ENCODE measurements around the gene IPO4. TPM values are rescaled to one million over a fixed set of nuclear protein-coding genes. Genes with fewer than 3 reads are reported as not detected.

The IPO4 gene
- total and polyA plus RNA-seq, 2 of the 13 experiments (the other 11 are each of a cell fraction or from before 2014, with no cell fraction given): 39.0 to 179 TPM

GRCh38 chr14:24232121-24232644, 43.6 kb upstream of the IPO4 start, which contains the start of gene NEDD8 (continued):
- TF ChIP-seq KDM5A (IDR thresholded peaks at IDR 0.05; ENCODE audit: borderline replicate concordance, low read length) (peak; percentile 92), FIP1L1 (IDR thresholded peaks at IDR 0.05; ENCODE audit: borderline replicate concordance, insufficient read depth, low read depth, low read length) (no peak), NKX3-1 (CRISPR knock-in tag; IDR thresholded peaks at IDR 0.05) (no peak), CERS6 (CRISPR knock-in tag; IDR thresholded peaks at IDR 0.05) (no peak), ZNF652 (CRISPR knock-in tag; IDR thresholded peaks at IDR 0.05; ENCODE audit: borderline replicate concordance, low read depth) (no peak), SRSF1 (optimal IDR thresholded peaks at IDR 0.05; ENCODE audit: low read depth, low read length) (peak; percentile 96), E2F1 (CRISPR knock-in tag; IDR thresholded peaks at IDR 0.05) (no peak), CREB1 (IDR thresholded peaks at IDR 0.05) (peak; percentile 92), CREB1 (CRISPR knock-in tag; IDR thresholded peaks at IDR 0.05) (no peak), ZNF251 (CRISPR knock-in tag; IDR thresholded peaks at IDR 0.05) (no peak), TFE3 (CRISPR knock-in tag; IDR thresholded peaks at IDR 0.05) (no peak; the same call in 1 of the 2 replicates), FOXJ3 (CRISPR knock-in tag; IDR thresholded peaks at IDR 0.05; ENCODE audit: borderline replicate concordance) (no peak), ZNF263 (CRISPR knock-in tag; IDR thresholded peaks at IDR 0.05) (peak; percentile 31), ZSCAN9 (CRISPR knock-in tag; IDR thresholded peaks at IDR 0.05; ENCODE audit: borderline replicate concordance) (peak; percentile 28; the same call in 1 of the 2 replicates), ZKSCAN8 (CRISPR knock-in tag; IDR thresholded peaks at IDR 0.05; ENCODE audit: borderline replicate concordance) (no peak), RAD21 (CRISPR knock-in tag; IDR thresholded peaks at IDR 0.05) (no peak; the same call in 1 of the 2 replicates), ARID5B (CRISPR knock-in tag; IDR thresholded peaks at IDR 0.05) (peak; percentile 43; the same call in 1 of the 2 replicates), DDIT3 (CRISPR knock-in tag; IDR thresholded peaks at IDR 0.05) (no peak), PHB2 (IDR thresholded peaks at IDR 0.05; ENCODE audit: partially characterized antibody) (no peak)

Data from HepG2 (cell line).